Activated CD4-positive, alpha-beta T cell treated with anti-CD3 and anti-CD28 coated beads, Interleukin-2, amount 10 ng/mL, durations not matched to agents 7 days and 5 days (primary cell): ENCODE data around the gene PHC3. TPM values are rescaled to one million over a fixed set of nuclear protein-coding genes. Genes with fewer than 3 reads are reported as not detected.
A peak's percentile ranks its signal among the peaks of the same experiment; 100 is the strongest.

Experiments
- CTCF ChIA-PET: fragments of 350-600 bp; sonication (Branson Sonifier 250); formaldehyde crosslinking; loops from one replicate; lab custom pipeline; 2021; ENCODE audit warnings: antibody characterized with exemption; lab: Charles Lee
- POLR2A ChIA-PET: fragments of 350-600 bp; sonication (Branson Sonifier 250); formaldehyde crosslinking; loops from one replicate; lab custom pipeline; 2021; ENCODE audit warnings: antibody characterized with exemption; lab: Charles Lee
- DNase-seq: peaks from one replicate; pipeline ENCODE4 v3.0.0-alpha.2; 2020
- H3K27ac Mint-ChIP-seq: one replicate; pipeline ENCODE4 v1.8.0; 2021; ENCODE audit warnings: mild to moderate bottlenecking, moderate library complexity, mixed read lengths
- H3K27me3 Mint-ChIP-seq: one replicate; pipeline ENCODE4 v1.8.0; 2021; ENCODE audit warnings: mixed read lengths
- H3K36me3 Mint-ChIP-seq: one replicate; pipeline ENCODE4 v1.8.0; 2021; ENCODE audit warnings: low read depth, mixed read lengths
- H3K4me1 Mint-ChIP-seq: one replicate; pipeline ENCODE4 v1.8.0; 2021; ENCODE audit warnings: mixed read lengths
- H3K4me3 Mint-ChIP-seq: one replicate; pipeline ENCODE4 v1.8.0; 2021; ENCODE audit warnings: mild to moderate bottlenecking, moderate library complexity, mixed read lengths
- H3K9me3 Mint-ChIP-seq: one replicate; pipeline ENCODE4 v1.8.0; 2021; ENCODE audit warnings: mixed read lengths
- total RNA-seq, 2 experiments: library from RNA; stranded (reverse); gene quantifications; one replicate each; pipeline ENCODE4 v1.2.3, GENCODE V29; 2021

PHC3 gene
- total RNA-seq, 2 experiments from 2014 or later, result 67.5 to 103 TPM

GRCh38 chr3:170038434-170039110 is 143.0 kb downstream of the PHC3 start:
- Mint-ChIP-seq H3K36me3 (peaks cover 8% of the 10 kb centered on the region), H3K4me1 (peaks cover 27% of the 10 kb centered on the region), H3K4me3 (peak overlapping the region; percentile 79), H3K9me3 (peaks cover 4% of the 10 kb centered on the region), H3K27me3 (peaks cover 7% of the 10 kb centered on the region), H3K27ac (peak overlapping the region; percentile 52)
- ChIA-PET POLR2A (no interaction called here), CTCF (interaction anchor here (1.1 to 1.4 kb wide), 2 partner anchors 14 to 16 kb away, joined by 3 to 5 read pairs; no protein-coding TSS in a partner anchor)
- DNase-seq, result no peak

Other genes with a start within 250 kb of the PHC3 start
- 10 to 100 TPM; 61.0 to 63.1 TPM for gene SEC62, start 214.9 kb downstream of the PHC3 start, total RNA-seq
- gene GPR160, start 143.7 kb downstream of the PHC3 start, total RNA-seq, result 1 to 10 TPM; 6.1 to 6.2 TPM
- gene PRKCI, start 40.7 kb upstream of the PHC3 start, total RNA-seq, result 10 to 100 TPM; 24.5 to 26.5 TPM
- gene SKIL, start 176.0 kb upstream of the PHC3 start, total RNA-seq, result 10 to 100 TPM; 15.9 to 19.1 TPM
- not detected for gene CLDN11, start 237.1 kb upstream of the PHC3 start, total RNA-seq